Stimulated activated CD8-positive, alpha-beta memory T cell treated with anti-CD3 and anti-CD28 coated beads, Interleukin-12 subunit alpha, Interleukin-12 subunit beta, amount 100 ng/mL, for 1 hour (primary cell): Measurements from ENCODE around the gene ITIH3.
"Not testable (repeated sequence)": the region's sequence is repeated elsewhere in the genome, so short reads cannot be mapped to it uniquely, and the experiment has no call there.

Experiments
- DNase-seq: peaks from one replicate; pipeline ENCODE4 v3.0.0-alpha.2; 2020; ENCODE audit warnings: low read depth

ITIH3 gene

GRCh38 chr3:52794612-52795099 is at the start of gene ITIH3:
TSS of gene ITIH3 (plus strand) at chr3:52794796. CDS start at chr3:52794804, 8 bp downstream.
- DNase-seq = no peak

- DNase-seq = no peak
These were observed 42.4 kb upstream of the ITIH3 start for GRCh38 chr3:52752045-52752660.

GRCh38 chr3:52754373-52754772 is 40.2 kb upstream of the ITIH3 start:
- DNase-seq = no peak

GRCh38 chr3:52756141-52756540 is 38.5 kb upstream of the ITIH3 start:
- DNase-seq = no peak

- no peak for DNase-seq
These were observed 31.1 kb upstream of the ITIH3 start for GRCh38 chr3:52763466-52763865.

GRCh38 chr3:52769786-52770455 is 24.7 kb upstream of the ITIH3 start:
- no peak for DNase-seq

- peak; percentile 76 for DNase-seq
These were observed 23.9 kb upstream of the ITIH3 start, which contains the start of gene NEK4 for GRCh38 chr3:52770496-52771333. TSS of gene NEK4 (minus strand) at chr3:52770940. CDS start at chr3:52770746, 194 bp downstream.

GRCh38 chr3:52771334-52771681 is 23.3 kb upstream of the ITIH3 start:
- no peak for DNase-seq

- no peak for DNase-seq
These were observed 22.9 kb upstream of the ITIH3 start for GRCh38 chr3:52771702-52772101.

GRCh38 chr3:52773361-52774065 is 21.1 kb upstream of the ITIH3 start:
- DNase-seq = no peak

GRCh38 chr3:52774066-52774713 is 20.4 kb upstream of the ITIH3 start:
- no peak for DNase-seq

GRCh38 chr3:52774901-52775864 is 19.4 kb upstream of the ITIH3 start:
- DNase-seq = no peak

GRCh38 chr3:52775877-52776276 is 18.7 kb upstream of the ITIH3 start:
- no peak for DNase-seq

GRCh38 chr3:52776486-52776885 is 18.1 kb upstream of the ITIH3 start:
- DNase-seq = not testable (repeated sequence)

- DNase-seq = no peak
These were observed 17.3 kb upstream of the ITIH3 start, which contains the start of gene ITIH1 for GRCh38 chr3:52777127-52777958. TSS of gene ITIH1 (plus strand) at chr3:52777599. CDS start at chr3:52777616, 17 bp downstream.

- DNase-seq = no peak
These were observed 16.4 kb upstream of the ITIH3 start for GRCh38 chr3:52777959-52778805.

GRCh38 chr3:52779011-52779836 is 15.4 kb upstream of the ITIH3 start:
- no peak for DNase-seq
